AG04450 (cell line): ENCODE results near the gene TMEM50A. TPM values are rescaled to one million over a fixed set of nuclear protein-coding genes. Genes with fewer than 3 reads are reported as not detected.
"Not testable (repeated sequence)": the region's sequence is repeated elsewhere in the genome, so short reads cannot be mapped to it uniquely, and the experiment has no call there.

ENCODE experiments used
- CTCF ChIA-PET: fragments of 300-600, 350-600 bp; formaldehyde crosslinking; extraction: SDS; loops from one replicate; lab custom pipeline; 2022; ENCODE audit warnings: antibody characterized with exemption, inconsistent platforms; lab: Charles Lee
- POLR2A ChIA-PET: fragments of 350-600 bp; formaldehyde crosslinking; extraction: SDS; loops from one replicate; lab custom pipeline; 2021; ENCODE audit warnings: antibody characterized with exemption, inconsistent platforms; lab: Yijun Ruan, JAX
- DNase-seq: peaks from one replicate; pipeline ENCODE4 v3.0.0-alpha.2; 2011; ENCODE audit warnings: low read depth, low spot score
- H3K27ac ChIP-seq: one replicate; pipeline ENCODE4 v1.5.1; 2012; ENCODE audit warnings: low read depth, low read length, control low read depth
- H3K27me3 ChIP-seq: one replicate; pipeline ENCODE4 v1.6.0; 2012; ENCODE audit warnings: low read length; ENCODE audit not compliant: control insufficient read depth, insufficient read depth
- H3K4me3 ChIP-seq: 2 replicates; pipeline ENCODE4 v1.5.1; 2011; ENCODE audit warnings: mild to moderate bottlenecking, low read depth, low read length, control low read depth
- H3K9me3 ChIP-seq: 2 replicates; pipeline ENCODE4 v1.5.1; 2012; ENCODE audit warnings: low read length; ENCODE audit not compliant: control insufficient read depth, insufficient read depth
- CTCF ChIP-seq: IDR thresholded peaks from 2 replicates; pipeline ENCODE4 v1.5.1; 2011; ENCODE audit warnings: low read depth, low read length, control low read depth, inconsistent platforms
- polyA plus RNA-seq: library from polyadenylated mRNA; depleted of rRNA; stranded (reverse); fragments of >200 nt; gene quantifications from 2 replicates; pipeline ENCODE4 v1.2.3, GENCODE V29; 2011

TMEM50A gene
- polyA plus RNA-seq, 1 experiment = 134 TPM

- POLR2A ChIA-PET = no interaction called here
Measured at GRCh38 chr1:25356848-25357247, 18.7 kb downstream of the TMEM50A start.

GRCh38 chr1:25360596-25361581 lies 22.8 kb downstream of the TMEM50A start:
- DNase-seq = no peak
- ChIA-PET POLR2A (interaction anchor here (0.7 kb wide), 1 partner anchor 39 kb away, joined by 3 read pairs; no protein-coding TSS in a partner anchor), CTCF (no interaction called here)
- H3K27ac ChIP-seq = no peak overlapping the region
- TF ChIP-seq CTCF = no peak
- H3K27me3 ChIP-seq = no peaks in the 10 kb centered on the region
- no peaks in the 10 kb centered on the region for H3K9me3 ChIP-seq
- H3K4me3 ChIP-seq = no peak overlapping the region

More at GRCh38 chr1:25356848-25357247, 18.7 kb downstream of the TMEM50A start:
- Histone ChIP-seq H3K4me3 (no peak overlapping the region), H3K27ac (no peak overlapping the region), H3K9me3 (no peaks in the 10 kb centered on the region), H3K27me3 (no peaks in the 10 kb centered on the region)
- no peak for TF ChIP-seq CTCF
- CTCF ChIA-PET = no interaction called here
- DNase-seq = no peak

- no peak overlapping the region for H3K27ac ChIP-seq
- no peak overlapping the region for H3K4me3 ChIP-seq
- CTCF ChIA-PET = no interaction called here
- H3K9me3 ChIP-seq = no peaks in the 10 kb centered on the region
- no peak for DNase-seq
- no peak for TF ChIP-seq CTCF
- POLR2A ChIA-PET = no interaction called here
- no peaks in the 10 kb centered on the region for H3K27me3 ChIP-seq
Measured at GRCh38 chr1:25361901-25362300, 23.8 kb downstream of the TMEM50A start.

- H3K27ac ChIP-seq, POLR2A ChIA-PET, H3K9me3 ChIP-seq, CTCF ChIA-PET, H3K27me3 ChIP-seq, DNase-seq, H3K4me3 ChIP-seq: not testable (repeated sequence)
Measured at GRCh38 chr1:25362634-25363559, 24.8 kb downstream of the TMEM50A start.

- no peaks in the 10 kb centered on the region for H3K9me3 ChIP-seq
- CTCF ChIA-PET = no interaction called here
- no peak for DNase-seq
- no peak overlapping the region for H3K4me3 ChIP-seq
- no peak overlapping the region for H3K27ac ChIP-seq
- POLR2A ChIA-PET = interaction anchor here (1.1 kb wide), 1 partner anchor 122 kb away, joined by 3 read pairs; the partner anchor contains the start of gene RSRP1
- no peaks in the 10 kb centered on the region for H3K27me3 ChIP-seq
- no peak for TF ChIP-seq CTCF
Measured at GRCh38 chr1:25369241-25369640, 31.1 kb downstream of the TMEM50A start.

- H3K27me3 ChIP-seq, H3K4me3 ChIP-seq, H3K27ac ChIP-seq, H3K9me3 ChIP-seq, DNase-seq, POLR2A ChIA-PET: not testable (repeated sequence)
- CTCF ChIA-PET = interaction anchor here (0.6 kb wide), 1 partner anchor 22 kb away, joined by 3 read pairs; no protein-coding TSS in a partner anchor
Measured at GRCh38 chr1:25369691-25370271, 31.6 kb downstream of the TMEM50A start.

GRCh38 chr1:25371757-25372156 lies 33.6 kb downstream of the TMEM50A start:
- POLR2A ChIA-PET = interaction anchor here (1.6 kb wide), 1 partner anchor 124 kb away, joined by 6 read pairs; the partner anchor contains the start of gene RSRP1
- DNase-seq = peak; percentile 34
- H3K9me3 ChIP-seq, CTCF ChIA-PET, H3K4me3 ChIP-seq, H3K27me3 ChIP-seq: not testable (repeated sequence)
- H3K27ac ChIP-seq = peak overlapping the region; percentile 21
